ENCODE results near the gene ELL3.

DNA sequence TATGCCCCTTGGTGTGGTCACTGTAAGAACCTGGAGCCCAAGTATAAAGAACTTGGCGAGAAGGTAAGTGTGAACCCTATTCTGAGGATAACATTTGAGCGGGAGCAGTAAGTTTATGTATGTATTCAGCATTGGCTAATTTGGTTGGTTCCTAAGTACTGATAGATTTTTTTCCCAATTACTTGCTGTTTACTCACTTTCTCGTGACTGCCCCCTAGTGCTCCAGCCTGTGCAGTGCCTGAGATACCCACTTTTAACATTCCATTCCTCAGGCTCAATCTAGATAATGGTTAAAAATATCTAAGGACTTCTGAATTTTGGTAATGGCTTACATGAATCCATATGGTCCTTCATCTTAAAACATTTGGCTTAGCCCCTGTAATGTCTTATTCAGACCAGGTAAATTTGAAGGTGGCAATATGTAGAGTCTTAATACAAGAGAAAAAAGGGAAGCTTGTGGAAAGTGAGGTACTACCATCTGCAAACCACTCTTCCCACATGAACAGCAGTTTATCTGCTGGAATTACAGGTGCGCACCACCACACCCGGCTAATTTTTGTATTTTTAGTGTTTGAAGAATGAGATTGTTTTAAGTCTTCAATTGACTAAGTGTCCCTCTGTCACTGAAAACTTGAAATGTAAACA is 7.1 kb downstream of the ELL3 start:
- no peak for TF ChIP-seq POLR2A (IDR thresholded peaks at IDR 0.05)
- TF ChIP-seq, protein P1, sequence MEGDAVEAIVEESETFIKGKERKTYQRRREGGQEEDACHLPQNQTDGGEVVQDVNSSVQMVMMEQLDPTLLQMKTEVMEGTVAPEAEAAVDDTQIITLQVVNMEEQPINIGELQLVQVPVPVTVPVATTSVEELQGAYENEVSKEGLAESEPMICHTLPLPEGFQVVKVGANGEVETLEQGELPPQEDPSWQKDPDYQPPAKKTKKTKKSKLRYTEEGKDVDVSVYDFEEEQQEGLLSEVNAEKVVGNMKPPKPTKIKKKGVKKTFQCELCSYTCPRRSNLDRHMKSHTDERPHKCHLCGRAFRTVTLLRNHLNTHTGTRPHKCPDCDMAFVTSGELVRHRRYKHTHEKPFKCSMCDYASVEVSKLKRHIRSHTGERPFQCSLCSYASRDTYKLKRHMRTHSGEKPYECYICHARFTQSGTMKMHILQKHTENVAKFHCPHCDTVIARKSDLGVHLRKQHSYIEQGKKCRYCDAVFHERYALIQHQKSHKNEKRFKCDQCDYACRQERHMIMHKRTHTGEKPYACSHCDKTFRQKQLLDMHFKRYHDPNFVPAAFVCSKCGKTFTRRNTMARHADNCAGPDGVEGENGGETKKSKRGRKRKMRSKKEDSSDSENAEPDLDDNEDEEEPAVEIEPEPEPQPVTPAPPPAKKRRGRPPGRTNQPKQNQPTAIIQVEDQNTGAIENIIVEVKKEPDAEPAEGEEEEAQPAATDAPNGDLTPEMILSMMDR (IDR thresholded peaks at IDR 0.05 in 4 of 5, conservative IDR thresholded peaks at IDR 0.05 in 1 of 5): peak; percentile 24 to 71 (median 49)
